Activated T-helper 1 cell treated with anti-CD3 and anti-CD28 coated beads, Interleukin-12 subunit alpha, Interleukin-12 subunit beta, Interleukin-2, Interleukin-4 antibody, amounts not matched to agents 30 ng/mL and 10 ng/mL and 1 ng/mL, durations not matched to agents 14 hours and 24 hours and 36 hours (primary cell): ENCODE measurements around the gene NTRK3. TPM values are rescaled to one million over a fixed set of nuclear protein-coding genes. Genes with fewer than 3 reads are reported as not detected.

Source experiments
- DNase-seq: peaks from one replicate; pipeline ENCODE4 v3.0.0; 2021; ENCODE audit warnings: low spot score
- H3K27ac Mint-ChIP-seq: one replicate; pipeline ENCODE4 v1.8.0; 2021; ENCODE audit warnings: mild to moderate bottlenecking, mixed read lengths
- H3K27me3 Mint-ChIP-seq: one replicate; pipeline ENCODE4 v1.8.0; 2022; ENCODE audit warnings: mild to moderate bottlenecking, moderate library complexity, mixed read lengths; ENCODE audit not compliant: insufficient read depth
- H3K36me3 Mint-ChIP-seq: one replicate; pipeline ENCODE4 v1.8.0; 2021; ENCODE audit warnings: low read depth, mixed read lengths
- H3K4me1 Mint-ChIP-seq: one replicate; pipeline ENCODE4 v1.8.0; 2021; ENCODE audit warnings: low read depth, mixed read lengths
- H3K4me3 Mint-ChIP-seq: one replicate; pipeline ENCODE4 v1.8.0; 2021; ENCODE audit warnings: mild to moderate bottlenecking, moderate library complexity, mixed read lengths
- H3K9me3 Mint-ChIP-seq: one replicate; pipeline ENCODE4 v1.8.0; 2021; ENCODE audit warnings: mixed read lengths
- intact Hi-C: fragments of 100-400 bp; cut with micrococcal nuclease; formaldehyde crosslinking; loops from one replicate; pipeline ENCODE4 v1.15.1; 2024
- total RNA-seq: library from RNA; stranded (reverse); gene quantifications from 2 replicates; pipeline ENCODE4 v1.2.3, GENCODE V29; 2022

NTRK3 gene
- total RNA-seq: 0.24 and 0.29 TPM in 2 replicates

DNA sequence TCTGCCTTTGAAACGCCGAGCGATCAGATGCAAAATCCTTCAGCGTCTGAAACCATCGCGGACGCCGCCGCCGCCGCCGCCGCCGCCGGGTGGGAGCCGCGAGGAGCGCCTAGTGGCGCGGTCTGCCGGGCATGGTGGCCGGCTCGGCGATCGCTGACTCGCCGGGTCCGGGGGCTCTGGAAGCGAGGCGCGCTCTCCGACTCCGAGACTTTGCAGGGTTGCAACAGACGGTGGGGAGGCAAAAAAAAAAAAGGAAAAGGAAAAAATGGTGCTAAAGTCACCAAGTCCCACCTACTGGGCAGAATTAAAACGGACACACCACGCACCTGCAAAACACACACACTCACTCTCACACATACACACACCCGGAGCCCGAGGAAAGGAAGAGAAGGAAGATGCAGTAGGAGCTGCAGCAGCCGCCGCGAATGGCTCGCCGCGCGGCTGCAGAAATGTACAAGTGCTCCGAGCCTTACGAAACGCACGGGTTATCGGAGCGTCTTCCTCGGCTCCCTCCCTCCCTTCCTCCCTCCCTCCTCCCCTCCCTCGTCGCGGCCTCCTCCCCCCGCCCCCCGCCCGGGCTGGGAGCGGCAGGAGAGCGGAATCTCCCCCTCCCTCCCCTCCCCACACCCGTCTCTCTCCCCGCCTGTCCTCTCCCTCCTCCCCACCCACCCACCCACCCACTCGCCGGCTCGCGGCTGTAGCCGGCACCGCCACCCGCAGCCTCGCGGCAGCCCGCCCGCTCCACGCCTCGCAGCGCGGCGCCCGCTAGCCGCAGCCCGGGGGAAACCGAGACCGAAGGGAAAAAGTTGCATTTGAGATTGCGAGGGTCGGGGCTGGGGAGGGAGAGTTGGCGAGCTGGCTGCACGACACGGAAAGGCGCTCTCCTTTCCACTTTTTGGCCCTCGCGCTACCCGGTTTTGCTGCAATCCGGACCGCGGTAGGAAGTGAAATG lies at the start of gene NTRK3:
Gene NTRK3, minus strand, starts transcription at position 461 of the 952 bp plus-strand sequence. CDS start 586 bp downstream, outside the sequence.
- H3K4me1 Mint-ChIP-seq: peaks cover 19% of the 10 kb centered on the region
- no peak for DNase-seq
- H3K27me3 Mint-ChIP-seq: peaks cover 58% of the 10 kb centered on the region
- no peaks in the 10 kb centered on the region for H3K36me3 Mint-ChIP-seq
- H3K27ac Mint-ChIP-seq: peak within 1 kb of the TSS; percentile 27
- peak within 1 kb of the TSS; percentile 81 for H3K4me3 Mint-ChIP-seq
- intact Hi-C loops: no loop called here
- no peaks in the 10 kb centered on the region for H3K9me3 Mint-ChIP-seq

DNA sequence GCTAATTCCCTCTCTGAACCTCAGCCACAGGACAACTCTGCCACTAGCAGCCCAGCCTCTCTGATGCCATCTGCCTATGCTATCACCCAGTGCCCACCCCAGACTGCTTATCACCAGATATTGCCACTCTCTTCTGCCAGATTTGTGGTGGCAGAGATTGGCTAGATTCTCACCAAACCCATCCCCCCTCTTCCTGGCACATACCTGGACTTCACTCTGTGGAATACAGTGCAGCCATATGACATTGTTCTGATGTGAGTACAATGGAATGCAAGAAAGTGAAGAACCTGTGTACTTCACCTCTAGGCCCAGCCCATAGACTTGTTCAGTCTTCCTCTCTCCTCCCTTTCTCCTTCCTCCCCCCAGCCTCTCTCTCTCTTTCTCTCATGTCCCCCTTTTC lies 46.9 kb upstream of the NTRK3 start:
- no peak overlapping the region for H3K27ac Mint-ChIP-seq
- no peak for DNase-seq
- intact Hi-C loops: no loop called here
- H3K4me3 Mint-ChIP-seq: no peak overlapping the region
- no peaks in the 10 kb centered on the region for H3K9me3 Mint-ChIP-seq
- no peaks in the 10 kb centered on the region for H3K27me3 Mint-ChIP-seq
- no peaks in the 10 kb centered on the region for H3K36me3 Mint-ChIP-seq
- no peaks in the 10 kb centered on the region for H3K4me1 Mint-ChIP-seq

DNA sequence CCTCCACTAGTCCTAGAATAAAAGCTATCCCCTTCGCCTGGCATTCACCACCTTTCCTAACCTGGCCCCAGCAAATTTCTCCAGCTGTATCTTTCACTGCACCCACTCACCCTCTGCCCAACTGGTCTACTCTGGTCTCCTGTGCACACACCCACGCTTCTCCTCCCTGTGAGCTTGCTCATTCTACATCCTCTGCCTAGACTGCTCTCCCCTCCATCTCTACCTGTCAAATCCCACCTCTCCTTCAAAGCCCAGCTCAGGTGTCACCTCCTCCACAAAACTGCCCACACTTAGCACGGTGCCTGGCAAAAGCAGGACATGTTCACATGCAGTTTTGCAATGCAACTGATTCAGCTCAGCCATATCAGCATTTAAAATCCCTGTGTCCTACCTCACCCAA lies 45.8 kb upstream of the NTRK3 start:
- Mint-ChIP-seq H3K4me3 (no peak overlapping the region), H3K4me1 (no peaks in the 10 kb centered on the region), H3K27ac (no peak overlapping the region), H3K27me3 (no peaks in the 10 kb centered on the region), H3K9me3 (no peaks in the 10 kb centered on the region), H3K36me3 (no peaks in the 10 kb centered on the region)
- no peak for DNase-seq
- intact Hi-C loops: no loop called here

DNA sequence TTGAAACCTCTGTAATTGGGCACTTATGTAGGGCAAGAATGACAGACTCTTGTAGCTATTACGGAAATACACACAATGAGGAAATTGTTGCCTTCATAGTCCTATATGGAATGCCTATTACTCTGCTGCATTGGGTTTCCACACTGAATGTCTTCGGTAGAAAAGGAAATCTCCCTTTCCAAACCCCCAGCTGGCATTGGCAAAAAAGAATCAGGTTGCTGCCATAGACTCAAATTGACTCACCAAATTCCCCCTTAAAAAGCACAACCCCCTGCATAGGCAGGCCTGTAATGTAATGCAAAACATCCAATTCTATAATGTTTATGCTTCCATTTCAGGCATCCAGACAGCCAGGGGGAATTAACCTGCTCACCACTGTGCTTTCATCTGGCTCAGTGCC lies 44.8 kb upstream of the NTRK3 start:
- Mint-ChIP-seq H3K9me3 (no peaks in the 10 kb centered on the region), H3K4me1 (no peaks in the 10 kb centered on the region), H3K36me3 (no peaks in the 10 kb centered on the region), H3K27ac (no peak overlapping the region), H3K27me3 (no peaks in the 10 kb centered on the region), H3K4me3 (no peak overlapping the region)
- no peak for DNase-seq
- intact Hi-C loops: no loop called here

DNA sequence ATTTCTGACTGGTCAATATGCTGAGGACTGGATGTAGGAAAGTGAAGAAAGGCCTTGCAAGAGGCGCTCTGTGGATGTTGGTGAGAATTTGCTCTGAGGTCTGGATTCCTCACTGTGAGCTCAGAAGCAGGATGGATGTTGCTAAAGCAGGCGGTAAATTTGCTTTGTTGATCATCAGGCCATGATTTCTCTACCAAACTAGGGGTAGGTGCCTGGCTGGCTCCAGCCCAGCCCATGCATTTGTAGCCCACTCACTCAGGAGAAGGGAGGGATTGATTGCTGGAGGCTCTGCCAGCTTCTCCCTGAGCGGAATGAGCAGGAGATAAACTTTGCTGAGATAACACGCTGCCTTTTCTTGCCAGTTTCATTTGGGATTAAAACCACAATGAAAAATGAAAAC lies 44.3 kb upstream of the NTRK3 start:
- H3K9me3 Mint-ChIP-seq: no peaks in the 10 kb centered on the region
- H3K27me3 Mint-ChIP-seq: no peaks in the 10 kb centered on the region
- H3K27ac Mint-ChIP-seq: no peak overlapping the region
- no peak for DNase-seq
- H3K4me1 Mint-ChIP-seq: no peaks in the 10 kb centered on the region
- H3K4me3 Mint-ChIP-seq: no peak overlapping the region
- no peaks in the 10 kb centered on the region for H3K36me3 Mint-ChIP-seq
- intact Hi-C loops: no loop called here

DNA sequence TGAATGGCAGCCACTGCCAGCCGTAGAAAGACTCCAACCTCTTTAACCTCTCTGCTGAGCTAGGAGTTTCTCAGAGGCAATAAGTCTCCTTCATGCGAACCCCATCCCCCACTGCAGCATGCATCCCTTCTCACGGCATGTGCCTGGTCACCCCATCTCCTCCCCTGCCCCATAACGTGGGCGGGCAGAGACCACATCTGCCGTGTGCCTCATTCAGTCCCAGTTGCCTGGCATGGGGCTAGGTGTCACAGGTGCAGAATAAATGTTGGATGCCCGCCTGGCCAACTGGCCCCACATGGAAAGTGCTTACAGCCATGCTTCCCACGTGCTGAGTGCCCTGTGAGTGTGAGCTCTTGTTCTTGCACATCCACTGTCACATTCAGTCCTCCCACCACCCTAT lies 43.5 kb upstream of the NTRK3 start:
- Mint-ChIP-seq H3K4me1 (no peaks in the 10 kb centered on the region), H3K36me3 (no peaks in the 10 kb centered on the region), H3K27ac (no peak overlapping the region), H3K9me3 (no peaks in the 10 kb centered on the region), H3K4me3 (no peak overlapping the region), H3K27me3 (no peaks in the 10 kb centered on the region)
- intact Hi-C loops: no loop called here
- no peak for DNase-seq

DNA sequence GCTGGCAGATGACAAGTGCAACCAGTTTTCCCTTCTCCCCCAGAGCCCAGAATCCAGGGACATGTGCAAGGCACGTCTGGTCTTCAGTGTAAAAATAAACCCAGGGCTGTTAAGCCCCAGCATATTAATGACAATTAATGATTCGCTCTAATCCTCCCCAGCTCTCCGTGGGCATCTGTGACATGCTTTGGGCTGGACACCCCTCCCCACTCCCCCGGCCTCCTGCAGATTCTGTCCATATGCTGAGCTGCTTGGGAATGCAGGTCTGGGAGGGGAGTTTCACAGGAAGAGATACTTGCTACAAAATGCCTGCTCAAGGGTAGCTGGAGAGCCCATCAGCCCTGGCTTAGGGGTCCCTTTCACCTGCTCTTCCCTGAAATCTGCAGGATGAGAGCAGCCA lies 43.0 kb upstream of the NTRK3 start:
- no peak for DNase-seq
- Mint-ChIP-seq H3K27ac (no peak overlapping the region), H3K4me1 (no peaks in the 10 kb centered on the region), H3K4me3 (no peak overlapping the region), H3K9me3 (no peaks in the 10 kb centered on the region), H3K27me3 (no peaks in the 10 kb centered on the region), H3K36me3 (no peaks in the 10 kb centered on the region)
- intact Hi-C loops: no loop called here

DNA sequence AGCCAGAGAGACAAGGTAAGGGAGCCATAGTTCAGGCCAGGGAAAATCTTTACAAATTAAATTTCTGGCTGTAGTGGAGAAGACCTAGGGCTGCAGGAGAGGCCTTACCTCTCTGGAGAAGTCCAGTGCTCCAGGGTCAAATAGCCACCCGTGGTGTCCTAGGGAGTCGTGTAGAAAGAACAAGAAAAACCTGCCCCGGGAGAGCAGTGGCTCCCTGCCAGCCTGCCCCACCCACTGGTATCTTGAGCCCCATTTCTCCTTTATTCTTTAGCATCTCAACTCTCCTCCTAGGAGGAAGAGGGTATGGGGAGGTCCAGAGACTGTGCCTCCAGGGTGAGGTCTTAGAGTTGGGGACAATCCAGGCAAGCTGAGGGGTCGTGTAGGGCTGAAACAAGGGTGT lies 32.1 kb upstream of the NTRK3 start:
- H3K27ac Mint-ChIP-seq: no peak overlapping the region
- no peaks in the 10 kb centered on the region for H3K9me3 Mint-ChIP-seq
- peaks cover 11% of the 10 kb centered on the region for H3K27me3 Mint-ChIP-seq
- intact Hi-C loops: no loop called here
- no peaks in the 10 kb centered on the region for H3K4me1 Mint-ChIP-seq
- H3K36me3 Mint-ChIP-seq: no peaks in the 10 kb centered on the region
- no peak for DNase-seq
- H3K4me3 Mint-ChIP-seq: no peak overlapping the region

DNA sequence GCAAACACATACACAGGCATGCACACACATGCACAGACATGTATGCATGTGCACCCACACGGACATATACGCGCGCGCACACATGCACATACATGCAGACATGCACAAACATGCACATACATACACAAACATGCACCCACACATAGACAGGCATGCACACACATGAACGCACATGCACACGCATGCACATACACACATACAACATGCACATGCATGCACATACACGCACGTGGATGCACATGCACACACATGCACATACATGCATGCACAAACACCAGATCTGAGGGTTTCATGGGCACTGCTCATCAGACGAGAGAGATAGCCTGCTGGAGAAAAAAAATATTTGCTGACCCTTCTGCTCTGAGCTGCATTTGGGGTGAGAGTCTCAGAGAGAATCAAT lies 31.7 kb upstream of the NTRK3 start:
- DNase-seq: no peak
- Mint-ChIP-seq H3K4me3 (no peak overlapping the region), H3K36me3 (no peaks in the 10 kb centered on the region), H3K9me3 (no peaks in the 10 kb centered on the region), H3K4me1 (no peaks in the 10 kb centered on the region), H3K27ac (no peak overlapping the region), H3K27me3 (peaks cover 15% of the 10 kb centered on the region)
- intact Hi-C loops: no loop called here

DNA sequence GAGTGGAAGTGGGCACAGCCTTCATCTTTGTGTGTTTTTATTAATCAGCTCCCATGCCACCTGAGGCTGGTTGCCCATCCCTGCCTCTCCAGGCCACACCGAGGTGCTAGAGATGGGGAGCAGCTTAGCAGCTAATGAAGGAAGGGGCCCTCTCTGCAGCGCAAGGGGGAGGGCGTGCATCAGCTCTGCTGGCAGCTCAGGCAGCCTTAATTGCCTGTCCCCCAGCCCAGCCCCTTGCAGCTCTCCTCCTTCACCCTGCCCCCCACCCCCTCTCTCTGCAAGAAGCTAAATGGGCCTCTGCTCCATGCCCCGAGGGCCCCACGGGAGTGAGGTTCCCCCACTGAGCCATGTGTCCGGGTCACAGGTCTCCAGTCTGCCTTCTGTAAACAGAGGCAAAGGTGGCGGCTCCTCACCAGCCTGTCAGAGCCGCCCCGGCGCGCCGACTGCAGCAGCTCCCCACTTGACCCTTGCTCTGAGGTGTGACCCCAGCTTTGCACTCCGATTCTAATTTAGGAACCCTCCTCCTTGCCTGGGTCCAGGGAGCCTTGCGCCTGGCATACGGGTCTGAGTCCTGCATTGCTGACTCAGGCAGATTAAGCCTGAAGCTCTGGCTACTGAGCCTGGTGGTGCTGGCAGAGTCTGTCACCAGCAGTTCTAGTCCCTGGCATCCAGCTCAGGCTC lies 27.9 kb upstream of the NTRK3 start:
- H3K4me1 Mint-ChIP-seq: no peaks in the 10 kb centered on the region

DNA sequence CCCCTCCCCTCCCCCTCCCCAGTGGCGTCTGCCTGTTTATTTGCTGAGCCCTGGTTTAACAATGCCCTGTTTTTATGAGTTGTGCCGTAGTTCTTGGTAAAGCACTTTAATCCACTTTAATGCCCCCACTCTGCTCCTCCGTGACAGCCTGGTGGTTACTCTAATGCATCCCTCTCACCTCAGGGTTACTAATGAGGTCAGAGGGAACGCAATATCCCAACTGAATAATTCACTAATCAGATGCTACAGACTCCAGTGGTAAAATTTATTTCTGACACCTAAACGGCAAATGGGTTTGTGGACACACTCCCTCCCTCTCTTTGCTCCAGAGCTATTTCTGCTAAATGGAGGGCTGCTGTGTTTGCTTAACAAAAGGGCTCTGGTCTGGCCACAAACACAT lies 26.1 kb upstream of the NTRK3 start:
- no peak for DNase-seq
- Mint-ChIP-seq H3K9me3 (no peaks in the 10 kb centered on the region), H3K27me3 (peaks cover 26% of the 10 kb centered on the region), H3K4me1 (no peaks in the 10 kb centered on the region), H3K4me3 (no peak overlapping the region), H3K36me3 (no peaks in the 10 kb centered on the region), H3K27ac (no peak overlapping the region)
- intact Hi-C loops: no loop called here

More for the DNA sequence above, 27.9 kb upstream of the NTRK3 start:
- H3K9me3 Mint-ChIP-seq: no peaks in the 10 kb centered on the region
- intact Hi-C loops: no loop called here
- H3K36me3 Mint-ChIP-seq: no peaks in the 10 kb centered on the region
- no peak overlapping the region for H3K27ac Mint-ChIP-seq
- H3K4me3 Mint-ChIP-seq: no peak overlapping the region
- H3K27me3 Mint-ChIP-seq: peaks cover 20% of the 10 kb centered on the region
- no peak for DNase-seq

DNA sequence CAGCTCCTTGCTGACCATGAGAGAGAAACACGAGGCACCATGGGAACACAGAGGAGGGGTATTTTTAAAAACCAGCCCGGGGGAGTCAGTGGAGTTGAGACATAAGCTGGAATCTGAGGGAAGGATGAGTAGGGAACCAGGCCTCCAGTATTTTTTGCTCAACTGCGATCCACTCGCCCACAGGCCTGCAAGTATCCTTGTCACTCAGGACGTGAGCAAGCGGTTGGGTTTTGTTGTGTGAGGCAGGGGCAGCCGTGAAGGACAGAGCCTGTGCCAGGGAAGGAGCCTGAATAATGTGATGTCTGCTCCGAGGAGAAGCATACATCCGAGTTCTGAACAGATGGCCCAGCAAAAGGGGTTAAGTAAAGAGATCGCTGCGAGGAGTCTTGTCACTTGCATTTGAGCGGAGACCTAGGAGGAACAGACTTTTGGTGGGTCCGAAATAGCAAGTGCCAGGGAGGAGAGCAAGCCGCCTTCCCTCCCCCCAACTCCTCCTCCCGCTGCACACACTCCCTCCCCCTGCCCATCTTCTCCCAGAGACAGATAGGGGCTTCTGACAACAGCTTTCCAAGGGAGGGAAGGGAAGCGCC lies 20.4 kb upstream of the NTRK3 start:
- Mint-ChIP-seq H3K27me3 (peaks cover 13% of the 10 kb centered on the region), H3K9me3 (no peaks in the 10 kb centered on the region), H3K27ac (no peak overlapping the region), H3K4me3 (no peak overlapping the region), H3K4me1 (no peaks in the 10 kb centered on the region), H3K36me3 (no peaks in the 10 kb centered on the region)
- DNase-seq: no peak
- intact Hi-C loops: loop anchor here (10.0 kb wide), 1 partner anchor 178 kb away; no protein-coding TSS in a partner anchor

DNA sequence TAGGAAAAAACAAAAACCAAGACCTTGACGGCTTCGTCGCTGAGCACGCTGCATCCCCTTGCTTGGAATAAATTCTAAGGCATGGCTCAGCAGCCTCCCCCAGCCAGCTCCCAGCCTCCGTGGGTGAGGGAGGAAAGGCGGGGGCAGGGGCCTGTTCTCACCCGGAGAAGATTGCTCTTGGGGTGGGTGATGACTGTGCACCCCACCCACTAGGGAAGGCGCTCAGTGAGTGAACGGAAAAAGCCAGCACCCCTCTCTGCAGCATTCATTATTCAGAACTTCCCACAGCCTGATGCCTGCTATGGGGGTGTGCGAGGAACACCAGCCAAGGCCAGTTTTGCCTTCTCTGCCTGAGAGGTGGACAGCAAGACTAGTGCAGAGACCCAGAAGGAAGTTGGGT lies 19.3 kb upstream of the NTRK3 start:
- Mint-ChIP-seq H3K4me3 (no peak overlapping the region), H3K27me3 (peaks cover 16% of the 10 kb centered on the region), H3K9me3 (no peaks in the 10 kb centered on the region), H3K4me1 (no peaks in the 10 kb centered on the region), H3K36me3 (no peaks in the 10 kb centered on the region), H3K27ac (no peak overlapping the region)
- DNase-seq: no peak
- intact Hi-C loops: loop anchor here (10.0 kb wide), 1 partner anchor 179 kb away; no protein-coding TSS in a partner anchor
